SW 1271 (cell line): ENCODE measurements around the gene STPG2.

Source experiments
- DNase-seq, 2 experiments: peaks; one replicate each; lab custom pipeline; 2025; lab: John Stamatoyannopoulos, UW

The STPG2 gene

DNA sequence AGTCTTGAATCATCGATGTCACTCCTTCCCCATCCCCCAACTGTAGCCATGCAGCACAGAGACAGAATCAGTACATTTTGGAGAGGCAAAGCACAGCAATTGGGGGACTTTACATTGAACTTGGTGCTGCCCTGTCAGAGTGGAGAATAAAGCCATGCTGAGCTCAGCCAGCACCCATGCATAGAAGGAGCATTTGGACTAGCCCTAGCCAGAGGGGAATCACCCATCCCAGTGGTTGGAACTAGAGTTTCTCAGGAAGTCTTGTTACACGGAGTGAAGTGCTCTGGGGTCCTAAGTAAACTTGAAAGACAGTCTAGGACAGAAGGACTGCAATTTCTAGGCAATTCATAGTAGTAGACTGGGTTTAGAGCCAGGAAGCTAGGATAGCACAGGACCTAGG, 49.6 kb downstream of the STPG2 start:
- no peak for DNase-seq

DNA sequence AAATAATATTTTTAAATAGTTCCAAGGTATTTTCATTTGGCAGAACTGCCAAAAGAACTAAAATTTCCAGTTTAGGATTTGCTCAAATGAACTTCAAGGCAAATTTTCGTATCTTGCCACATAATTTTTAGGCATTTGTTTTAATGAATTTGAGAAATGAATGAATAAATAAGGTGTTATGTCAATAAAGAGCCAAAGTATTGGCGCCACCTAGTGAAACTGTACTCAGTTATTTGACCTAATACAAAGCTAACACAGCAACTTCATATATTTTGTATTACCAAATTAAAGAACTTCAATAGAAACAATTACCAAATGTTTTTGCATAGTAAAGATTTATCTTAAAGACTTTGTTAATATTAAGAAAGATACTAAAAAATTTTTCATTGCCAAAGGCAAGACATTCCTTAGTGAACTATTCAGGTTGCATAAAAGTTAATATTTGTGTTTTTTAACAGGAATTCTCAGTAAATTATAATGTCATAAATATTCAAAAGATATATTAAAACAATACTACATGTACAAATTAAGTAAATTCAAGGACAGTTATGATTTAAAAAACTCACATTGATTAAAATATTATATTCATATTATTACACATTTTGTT, 50.3 kb downstream of the STPG2 start:
- DNase-seq = peak in 1 of 2 experiments; percentile 0

DNA sequence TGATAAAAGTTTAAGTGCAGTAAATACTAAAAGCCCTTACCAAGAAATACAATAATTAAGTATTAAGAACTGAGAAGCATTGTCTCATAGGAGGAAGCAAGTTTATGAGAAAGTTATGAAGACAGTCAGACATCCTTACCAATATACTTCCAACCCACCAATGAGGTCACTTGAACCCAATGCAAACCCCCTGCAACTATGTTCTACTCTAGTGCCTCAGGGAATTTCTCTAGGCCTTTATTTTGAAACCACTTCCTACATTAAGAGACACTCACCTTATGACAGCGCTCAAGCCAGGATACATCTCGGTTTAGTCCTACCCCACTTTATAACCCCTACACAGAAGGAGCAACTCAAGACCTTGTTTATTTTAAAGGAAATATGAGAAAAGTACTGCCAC, 61.3 kb downstream of the STPG2 start:
- DNase-seq = no peak

DNA sequence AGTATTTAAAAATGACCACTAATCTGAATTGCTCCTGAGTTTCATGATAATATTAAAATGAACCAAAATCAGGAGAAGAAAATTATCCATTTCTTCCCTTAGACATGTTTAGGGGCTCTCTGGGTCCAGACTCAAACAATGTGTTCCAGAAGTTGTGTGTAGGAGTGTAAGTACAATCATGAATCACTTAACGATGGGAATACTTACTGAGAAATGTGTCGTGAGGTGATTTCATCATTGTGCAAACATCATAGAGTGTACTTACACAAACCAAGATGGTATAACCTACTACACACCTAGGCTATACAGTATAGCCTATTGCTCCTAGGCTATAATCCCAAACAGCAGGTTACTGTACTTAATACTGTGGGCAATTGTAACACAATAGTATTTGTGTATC, 74.8 kb downstream of the STPG2 start:
- no peak for DNase-seq

DNA sequence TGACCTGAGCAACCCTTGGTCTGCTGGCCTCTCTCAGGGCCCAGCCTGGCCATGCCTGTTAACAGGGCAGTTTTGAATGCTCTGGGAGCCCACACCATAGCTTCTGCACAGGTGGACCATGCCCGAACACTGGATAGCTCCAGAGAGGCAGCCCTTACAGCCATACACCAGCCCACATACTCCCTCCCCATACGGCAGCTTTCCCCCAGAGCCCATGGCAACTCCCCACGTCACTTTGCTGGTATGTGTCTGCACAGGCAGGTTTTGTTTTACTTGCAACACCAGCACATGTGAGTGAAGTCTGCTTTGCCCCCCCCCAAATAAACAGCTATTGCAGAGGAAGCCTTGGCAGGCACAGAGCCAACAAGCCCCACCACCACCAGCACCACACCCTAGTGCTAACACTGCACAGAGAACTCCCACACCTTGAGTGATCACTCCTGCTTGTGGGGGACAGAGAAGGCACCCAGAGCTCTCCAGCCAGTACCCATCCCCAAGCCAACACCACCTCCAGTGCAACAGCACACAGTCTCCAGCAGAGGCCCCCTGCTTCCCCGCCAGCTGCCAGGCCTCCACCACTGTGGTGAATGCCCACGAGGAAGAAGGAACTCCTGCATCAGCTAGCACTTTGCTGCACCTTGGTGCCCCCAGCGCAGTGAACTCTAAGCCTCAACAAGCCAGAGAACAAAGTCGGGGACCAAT, 87.3 kb downstream of the STPG2 start:
- no peak for DNase-seq

DNA sequence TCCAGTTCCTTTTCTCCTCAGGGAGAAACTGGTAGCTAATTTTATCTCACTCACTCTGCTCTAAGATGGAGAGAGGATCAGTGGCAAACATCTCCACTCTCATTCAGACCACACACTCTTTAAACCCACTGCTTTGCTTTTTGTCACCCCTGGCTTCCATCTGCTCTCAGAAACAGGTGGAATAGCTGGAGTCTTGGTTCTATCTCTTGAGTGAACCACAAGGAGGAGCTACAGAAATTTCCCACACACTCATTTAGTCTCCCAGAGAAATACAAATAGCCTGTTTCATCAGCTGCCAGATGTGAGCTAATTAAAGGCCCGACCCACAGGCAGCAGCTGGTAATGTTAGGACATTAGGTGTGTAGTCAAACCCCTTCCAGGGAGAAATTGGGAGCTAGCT, 96.6 kb downstream of the STPG2 start:
- DNase-seq = no peak

DNA sequence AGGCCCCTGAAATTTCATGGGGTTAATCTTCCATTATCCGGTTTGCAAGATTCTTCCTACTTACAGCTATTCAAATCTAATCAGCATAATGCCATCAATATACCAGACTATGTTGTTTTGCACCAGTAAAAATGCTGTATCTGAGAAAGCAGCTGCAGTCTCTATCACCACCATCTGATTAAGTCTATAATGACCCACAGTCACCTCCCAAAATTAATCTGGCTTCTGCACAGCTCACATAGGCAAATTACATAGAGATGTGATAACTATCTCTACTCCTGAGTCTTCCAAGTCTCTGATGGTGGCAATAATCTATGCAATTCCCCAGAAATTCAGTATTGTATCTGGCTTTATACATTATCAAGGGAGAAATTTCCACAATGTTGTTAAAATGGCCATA, 113.2 kb downstream of the STPG2 start:
- DNase-seq = no peak

DNA sequence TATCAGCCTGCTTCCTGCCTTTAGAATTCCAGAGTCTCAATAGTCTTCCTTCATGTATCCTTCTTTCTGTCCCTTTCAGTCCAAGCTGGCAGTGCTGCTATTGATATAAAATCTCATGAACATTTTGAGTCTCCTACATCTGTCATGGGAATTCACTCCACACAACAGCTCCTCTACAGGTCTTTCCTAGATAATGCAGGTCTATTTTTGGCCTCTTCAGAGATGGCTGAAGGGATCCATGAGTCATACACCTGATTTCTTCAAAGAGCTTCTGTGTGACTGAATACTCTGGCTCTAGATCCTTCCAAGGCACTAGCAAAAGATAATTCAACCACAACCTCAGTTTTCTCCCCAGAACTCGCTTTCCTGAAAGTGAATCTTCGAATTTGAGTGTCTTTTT, 115.4 kb downstream of the STPG2 start:
- DNase-seq = peak in 1 of 2 experiments; percentile 15

DNA sequence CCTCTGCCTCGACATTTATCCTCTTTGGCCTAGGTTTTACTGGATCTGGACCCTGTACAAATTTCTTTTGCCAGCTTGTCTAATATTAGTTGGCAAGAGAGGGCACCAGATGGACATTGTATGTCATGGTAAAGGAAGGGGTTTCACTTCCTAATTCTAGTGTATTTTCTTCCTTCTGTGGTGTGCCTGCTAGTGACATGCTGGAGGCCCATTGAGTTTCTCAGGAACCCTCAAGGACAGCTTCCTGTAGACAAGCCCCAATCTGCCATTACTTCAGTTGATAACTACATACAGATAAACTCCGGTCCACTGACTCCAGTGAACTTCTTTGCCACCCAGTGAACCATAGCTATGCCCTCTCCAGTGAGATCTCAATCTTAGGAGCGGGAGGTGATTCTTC, 116.9 kb downstream of the STPG2 start:
- no peak for DNase-seq

DNA sequence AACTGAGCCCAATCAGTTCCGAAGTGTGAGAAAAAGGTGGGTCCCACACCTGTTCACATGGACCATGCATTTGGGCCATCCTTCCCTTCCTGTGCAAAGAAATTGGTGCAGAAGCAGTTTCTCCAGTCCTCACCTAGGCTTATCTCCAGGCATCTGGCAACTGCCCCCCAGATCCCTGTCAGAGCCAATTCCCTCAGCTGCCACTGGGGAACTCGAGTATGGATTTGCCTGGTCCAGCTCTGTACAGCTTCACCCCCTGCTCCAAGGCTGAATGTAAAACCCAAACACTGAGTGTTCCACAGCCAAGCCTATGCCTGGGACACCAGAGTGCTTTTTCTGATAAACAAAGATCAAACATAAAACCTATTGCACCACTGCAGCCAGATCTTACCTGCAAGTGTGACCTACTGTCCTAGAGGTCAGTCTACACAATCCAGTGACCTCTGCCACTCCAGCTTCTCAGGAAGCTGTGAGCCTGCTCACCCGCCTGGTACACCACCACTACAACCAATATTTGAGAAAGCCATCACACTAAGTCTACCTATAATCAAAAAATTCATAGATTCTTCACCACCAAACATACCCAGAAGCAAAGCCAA, 136.4 kb downstream of the STPG2 start:
- no peak for DNase-seq

DNA sequence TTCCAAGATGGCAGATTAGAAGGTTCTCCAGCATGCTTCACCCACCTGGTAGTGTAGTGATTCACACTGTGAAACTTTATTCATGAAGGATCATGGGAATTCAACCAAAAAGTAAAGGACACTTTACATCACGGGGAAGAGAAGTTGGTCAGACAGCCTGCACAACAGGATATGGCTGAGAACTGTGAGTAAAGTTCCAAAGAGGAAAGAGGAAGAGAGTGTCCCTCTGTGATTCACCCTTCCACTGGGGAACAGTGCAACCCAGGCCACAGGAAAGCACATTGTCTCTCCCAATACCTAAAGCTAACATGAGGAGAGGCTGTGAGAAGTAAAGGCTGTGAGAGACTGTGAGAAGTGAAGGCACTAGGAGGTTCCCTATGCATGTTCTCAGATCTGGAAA, 137.2 kb downstream of the STPG2 start:
- DNase-seq = no peak

DNA sequence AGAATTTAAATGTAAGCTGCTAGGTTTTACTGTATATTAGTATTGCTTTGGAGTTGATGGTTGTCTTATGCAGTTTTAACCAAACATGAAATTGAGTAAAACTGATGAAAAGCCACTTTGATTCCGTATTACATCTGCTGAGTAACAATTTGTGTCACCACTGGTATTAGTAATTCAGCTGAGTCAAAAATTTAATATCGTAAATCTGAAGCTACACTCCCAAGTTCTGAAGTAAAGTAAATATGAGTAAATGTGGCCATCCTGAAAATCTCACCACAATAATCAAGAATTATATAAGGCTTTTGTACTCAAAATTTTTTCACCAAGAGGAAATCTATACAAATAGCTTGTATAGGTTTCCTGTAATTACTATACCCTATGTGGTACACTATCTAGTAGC, 142.3 kb downstream of the STPG2 start:
- DNase-seq = no peak

DNA sequence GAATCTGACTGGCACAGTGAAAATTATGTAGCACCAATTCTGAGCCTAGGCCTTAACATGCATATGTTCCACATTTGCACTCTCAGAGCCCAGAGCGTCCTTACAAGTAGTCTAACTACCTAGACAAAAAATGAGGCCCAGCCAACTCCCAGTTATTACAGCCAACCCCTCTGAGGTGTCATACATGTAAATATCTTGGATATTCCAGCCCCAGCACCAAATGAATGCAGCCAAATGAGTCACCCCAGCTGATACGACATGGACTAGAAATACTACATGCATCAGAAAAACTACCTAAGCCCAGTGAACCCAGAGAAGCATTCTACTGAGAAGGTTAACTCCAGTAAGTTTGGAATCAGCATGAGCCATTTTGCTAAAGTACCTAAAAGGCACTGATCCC, 145.1 kb downstream of the STPG2 start:
- DNase-seq = no peak

DNA sequence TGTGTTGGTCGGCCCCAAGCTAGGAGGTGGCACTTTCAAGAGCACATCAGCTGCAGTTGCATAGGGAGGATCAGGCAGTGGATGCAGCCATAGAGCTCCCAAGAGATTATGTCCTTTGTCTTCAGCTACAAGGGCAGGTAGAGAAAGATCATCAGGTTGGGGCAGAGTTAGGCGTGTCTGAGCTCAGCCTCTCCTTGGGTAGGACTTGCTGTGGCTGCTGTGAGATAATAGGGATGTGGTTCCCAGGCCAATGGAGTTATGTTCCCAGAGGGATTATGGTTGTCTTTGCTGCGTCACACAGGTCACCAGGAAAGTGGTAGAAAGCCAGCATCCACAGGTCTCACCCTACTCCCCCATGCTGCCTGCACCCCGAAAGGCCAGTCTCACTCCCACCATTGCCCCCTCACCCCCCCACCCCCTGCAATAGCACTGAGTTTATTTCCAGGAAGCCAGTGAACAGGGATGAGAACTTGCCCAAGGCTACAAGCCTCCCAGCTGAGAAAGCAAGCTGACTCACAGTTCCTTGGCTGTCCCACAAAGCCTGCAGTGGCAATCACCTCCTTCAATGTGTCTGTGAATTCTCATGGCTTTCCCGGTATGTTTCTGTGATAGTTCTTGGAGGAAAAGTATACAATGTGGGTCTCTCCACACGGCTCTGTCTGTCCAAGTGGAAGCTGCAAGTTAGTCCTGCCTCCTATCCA, 148.4 kb downstream of the STPG2 start:
- no peak for DNase-seq

DNA sequence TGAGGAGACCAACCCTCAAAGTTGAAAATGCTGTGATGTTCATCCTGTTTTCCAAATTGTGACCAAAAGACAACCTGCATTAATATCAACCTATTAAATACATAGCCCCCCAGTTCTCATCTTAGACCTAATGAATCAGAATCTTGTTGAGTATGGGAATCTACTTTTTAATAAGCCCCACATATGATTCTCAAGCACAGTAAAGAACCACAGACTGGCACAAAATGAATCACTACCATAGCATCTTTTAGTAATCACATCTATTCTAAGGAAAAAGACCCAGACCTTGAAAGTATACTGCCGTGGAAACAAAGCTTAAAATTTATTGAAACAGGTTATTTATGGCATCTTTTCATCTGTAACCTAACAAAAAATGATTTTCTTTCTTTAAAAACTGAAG, 152.9 kb downstream of the STPG2 start:
- DNase-seq = no peak

DNA sequence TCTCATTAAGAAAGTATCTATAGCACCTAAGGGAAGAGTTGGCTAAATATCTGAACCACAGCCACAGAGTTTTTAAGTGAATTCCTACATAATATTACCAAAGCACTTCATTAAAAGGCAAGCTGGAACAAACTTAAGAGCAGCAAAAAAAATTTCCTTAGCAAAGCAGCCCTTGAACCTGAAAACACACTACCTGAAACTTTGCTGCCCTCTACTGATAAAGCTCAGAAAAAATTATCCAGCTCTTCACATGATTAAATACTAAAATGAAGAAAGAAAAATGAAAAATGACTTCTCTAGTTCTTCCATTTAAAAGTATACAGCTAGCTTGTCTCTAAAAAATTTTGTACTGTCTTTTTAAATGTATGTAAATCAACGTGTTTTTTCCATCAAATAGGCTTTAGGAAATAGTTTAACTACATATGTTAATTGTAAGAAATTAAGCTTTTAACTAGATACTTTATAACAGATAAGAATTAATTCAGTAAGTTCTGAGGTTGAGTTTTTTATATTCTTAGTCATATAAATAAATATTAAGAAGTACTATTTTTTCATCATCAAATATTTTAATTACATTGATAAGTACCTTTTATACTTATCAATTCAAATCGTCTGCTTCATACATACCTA, 156.1 kb downstream of the STPG2 start:
- DNase-seq = peak in 1 of 2 experiments; percentile 24

DNA sequence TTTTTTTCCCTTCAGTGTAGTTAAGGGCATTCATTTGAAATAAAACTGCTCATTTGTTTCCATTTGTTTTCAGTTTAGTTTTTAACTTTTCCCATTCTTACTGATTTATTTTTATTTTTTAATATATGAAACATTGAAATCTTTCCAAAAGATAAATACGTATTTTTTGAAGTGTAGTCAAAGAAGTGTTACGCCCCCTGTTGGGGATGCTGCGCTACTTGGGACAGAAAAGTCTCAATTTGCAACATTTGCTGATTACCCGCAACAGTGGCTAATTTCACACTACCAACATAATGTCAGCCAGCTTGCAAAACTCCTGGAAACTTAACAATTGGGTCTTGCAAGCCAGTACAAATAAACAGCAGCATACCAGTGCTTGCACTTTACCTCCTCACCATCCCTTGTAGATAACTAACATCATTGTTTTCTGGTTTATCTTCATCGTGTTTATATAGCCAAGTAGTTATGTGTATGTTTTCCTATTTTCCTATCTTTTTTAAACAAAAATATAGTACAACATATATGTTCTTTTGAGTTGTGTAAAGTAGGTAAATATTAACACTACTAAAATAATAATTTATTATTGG, 158.6 kb downstream of the STPG2 start:
- no peak for DNase-seq

DNA sequence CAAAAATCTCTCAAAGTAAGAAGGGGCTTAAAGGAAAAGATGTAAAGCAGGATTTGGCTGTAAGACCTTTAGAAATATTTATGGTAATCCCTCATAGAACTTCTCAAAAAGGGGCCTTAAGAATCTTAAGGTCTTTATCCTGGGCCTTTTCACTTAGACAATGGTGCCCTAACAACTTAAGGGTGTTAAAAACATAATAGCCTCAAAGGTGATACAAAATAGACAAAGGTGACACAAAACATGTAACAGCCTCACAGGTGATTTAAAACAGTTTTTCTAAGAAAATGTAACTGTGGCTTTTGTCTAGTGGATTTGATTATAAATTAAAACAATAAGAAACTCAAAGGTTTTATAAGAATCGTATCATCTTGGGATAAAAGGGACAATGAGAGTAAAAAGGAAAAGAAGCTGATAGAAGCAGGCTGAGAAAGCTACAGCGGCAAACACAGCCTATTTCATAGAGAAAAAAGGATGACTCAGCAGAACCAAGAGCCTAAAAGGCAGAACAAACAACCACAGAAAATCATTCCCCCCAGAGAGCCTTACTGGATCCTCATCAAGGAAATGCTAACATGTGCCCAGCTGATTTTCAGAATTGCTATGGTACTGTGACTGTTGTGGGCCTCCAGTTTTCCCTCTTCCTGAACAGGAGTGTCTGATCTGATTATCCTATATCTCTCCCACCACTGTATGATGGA, 164.3 kb downstream of the STPG2 start:
- no peak for DNase-seq

DNA sequence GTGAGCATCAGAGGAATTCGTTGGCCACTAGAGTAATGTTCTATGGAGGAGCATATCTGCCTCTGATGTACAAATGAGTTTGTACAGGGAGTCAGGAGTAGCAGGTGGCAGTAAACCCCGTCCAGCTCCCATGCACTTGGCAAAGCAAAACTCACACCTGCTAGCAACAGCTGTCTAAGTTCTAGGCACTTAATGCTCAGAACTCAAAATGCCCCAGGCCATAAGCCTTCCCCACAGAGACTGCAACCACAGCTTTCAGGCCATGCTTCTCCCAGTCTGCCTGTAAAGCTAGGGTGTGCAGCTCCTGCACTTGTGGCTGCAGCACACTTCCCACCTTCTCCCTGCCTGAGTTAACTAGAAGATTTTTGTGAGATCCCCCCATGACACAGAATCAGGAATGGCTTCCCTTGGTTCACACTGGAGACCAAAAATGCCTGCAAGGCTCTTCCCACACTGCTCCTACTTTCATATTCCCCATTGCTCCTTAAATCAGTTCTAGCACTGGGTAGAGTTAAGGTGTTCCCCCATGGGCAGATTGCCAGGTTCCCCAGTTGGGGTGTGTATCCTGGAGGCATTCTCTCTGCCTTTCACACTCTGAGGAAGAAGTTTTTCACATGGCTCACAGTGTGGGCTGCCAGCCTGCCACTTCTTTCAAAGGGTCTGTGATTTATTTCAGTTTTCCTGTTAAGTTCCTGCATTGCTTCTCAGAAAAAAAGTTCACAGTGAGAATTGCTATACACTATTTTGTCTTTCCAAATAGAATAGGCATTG, 189.9 kb downstream of the STPG2 start:
- no peak for DNase-seq

DNA sequence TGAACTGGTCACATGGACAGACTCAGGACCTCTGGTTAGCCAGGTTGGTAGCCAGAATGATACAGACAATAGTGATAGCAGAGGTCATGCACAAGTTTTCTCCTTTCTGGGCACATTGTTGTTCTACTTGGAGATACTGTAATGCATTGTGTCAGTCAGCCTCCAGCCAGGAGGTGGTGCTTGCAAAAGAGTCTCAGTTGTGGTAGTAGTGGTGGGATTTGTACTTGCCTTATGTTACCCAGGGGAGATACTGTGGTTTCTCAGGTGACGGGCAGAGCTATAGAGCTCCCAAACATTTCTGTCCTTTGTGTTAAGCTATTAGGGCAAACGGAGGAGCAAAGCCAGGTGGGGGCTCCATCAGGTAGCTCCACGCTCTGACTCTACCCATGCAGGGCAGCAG, 190.5 kb downstream of the STPG2 start:
- DNase-seq = no peak

DNA sequence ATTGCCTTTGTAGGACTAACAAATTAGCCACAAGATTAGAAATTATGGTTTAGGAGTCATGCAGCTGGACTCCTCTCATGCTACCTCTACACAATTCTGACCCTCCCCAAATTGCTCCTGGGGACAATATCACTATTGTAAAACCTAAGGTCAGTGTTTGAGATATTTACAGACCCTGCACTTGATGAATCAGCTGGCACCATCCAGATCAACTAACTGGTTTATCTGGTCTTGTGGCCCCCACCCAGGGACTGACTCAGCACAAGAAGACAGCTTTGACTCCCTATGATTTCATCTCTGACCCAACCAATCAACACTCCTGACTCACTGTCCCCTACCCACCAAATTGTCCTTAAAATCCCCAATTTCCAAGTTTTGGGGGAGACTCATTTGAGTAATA, 192.4 kb downstream of the STPG2 start:
- DNase-seq = no peak
